Esophagus squamous epithelium (tissue), 5 donors: ENCODE measurements around the gene THBS4. TPM values are rescaled to one million over a fixed set of nuclear protein-coding genes. Genes with fewer than 3 reads are reported as not detected.
A peak's percentile ranks its signal among the peaks of the same experiment; 100 is the strongest.

Experiments used
- DNase-seq: peaks from one replicate; lab custom pipeline; 2025; lab: John Stamatoyannopoulos, UW
- H3K27ac ChIP-seq, 4 donors: fragments of 200-600 bp; sonication (generic); one replicate each; pipeline ENCODE4 v1.5.1; 2016 to 2019; ENCODE audit warnings: mild to moderate bottlenecking in 1 of 4
- H3K27me3 ChIP-seq, 4 donors: fragments of 200-600 bp; sonication (generic); 1 replicate in 3 of 4; 2 replicates in 1 of 4; pipeline versions ENCODE4 v1.5.1 to v1.6.0; 2017 to 2021; ENCODE audit warnings: antibody characterized with exemption in 1 of 4
- H3K36me3 ChIP-seq, 3 donors: fragments of 200-600 bp; sonication (generic); one replicate each; pipeline ENCODE4 v1.5.1; 2016 to 2019
- H3K4me1 ChIP-seq, 3 donors: fragments of 200-600 bp; sonication (generic); one replicate each; pipeline ENCODE4 v1.5.1; 2017 to 2019
- H3K4me3 ChIP-seq, 4 donors: fragments of 200-600 bp; sonication (generic); 1 replicate in 3 of 4; 2 replicates in 1 of 4; pipeline ENCODE4 v1.5.1; 2016 to 2019; ENCODE audit warnings: mild to moderate bottlenecking in 2 of 4, moderate library complexity in 1 of 4
- H3K9me3 ChIP-seq, 3 donors: fragments of 200-600 bp; sonication (generic); one replicate each; pipeline ENCODE4 v1.5.1; 2016 to 2019
- POLR2A ChIP-seq, 4 donors: fragments of 450-650 bp; IDR thresholded peaks; one replicate each; pipeline ENCODE4 v1.6.1; 2017; ENCODE audit warnings: antibody characterized with exemption in 4 of 4, mild to moderate bottlenecking in 4 of 4, moderate library complexity in 3 of 4
- WGBS, 2 donors: methylation state at CpG; one replicate each; pipeline ENCODE4 v1.1.5; 2018; 5-methylcytosine and 5-hydroxymethylcytosine counted together
- intact Hi-C: fragments of 100-400 bp; cut with DNase I; formaldehyde crosslinking; loops from one replicate; pipeline ENCODE4 v1.15.0; 2022
- total RNA-seq, 4 donors: library from RNA; depleted of rRNA; stranded (reverse); fragments of >200 nt; gene quantifications; one replicate each; pipeline ENCODE4 v1.1.0, GENCODE V29; 2016
- TF ChIP-seq, protein P1 (sequence below), 6 experiments: fragments of 450-650 bp in 4 of 6; fragments of 200-600 bp in 2 of 6; sonication (generic) in 2 of 6; IDR thresholded peaks; one replicate each; pipeline ENCODE4 v1.5.1; 2016 to 2019; ENCODE audit warnings: antibody characterized with exemption in 6 of 6, mild to moderate bottlenecking in 4 of 6, moderate library complexity in 4 of 6
- donor health status: DM: yes; HTN: yes; CAD: no.

The THBS4 gene
- total RNA-seq, 4 donors from 2014 or later = 0.44 to 4.7 (median 1.7) TPM

DNA sequence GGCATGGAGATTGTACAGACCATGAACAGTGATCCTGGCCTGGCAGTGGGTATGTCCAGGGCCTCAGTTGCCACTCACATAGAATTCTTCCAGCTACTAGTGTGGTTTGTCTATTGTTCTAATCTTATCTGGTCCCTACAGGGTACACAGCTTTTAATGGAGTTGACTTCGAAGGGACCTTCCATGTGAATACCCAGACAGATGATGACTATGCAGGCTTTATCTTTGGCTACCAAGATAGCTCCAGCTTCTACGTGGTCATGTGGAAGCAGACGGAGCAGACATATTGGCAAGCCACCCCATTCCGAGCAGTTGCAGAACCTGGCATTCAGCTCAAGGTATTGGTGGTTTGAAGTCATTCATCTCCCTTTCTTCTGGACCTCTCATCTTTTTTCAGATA is 43.8 kb downstream of the THBS4 start:
- no peaks in the 10 kb centered on the region for H3K27me3 ChIP-seq
- H3K4me1 ChIP-seq = peaks cover 5 to 14% (median 10%) of the 10 kb centered on the region in 3 donors
- H3K4me3 ChIP-seq = no peak overlapping the region
- no peaks in the 10 kb centered on the region for H3K9me3 ChIP-seq
- DNase-seq = no peak
- WGBS, 2 donors = 93 to 95% methylated on average over 3 to 4 of the region's 4 CpGs
- no peaks in the 10 kb centered on the region for H3K36me3 ChIP-seq
- H3K27ac ChIP-seq = no peak overlapping the region
- TF ChIP-seq, protein P1, sequence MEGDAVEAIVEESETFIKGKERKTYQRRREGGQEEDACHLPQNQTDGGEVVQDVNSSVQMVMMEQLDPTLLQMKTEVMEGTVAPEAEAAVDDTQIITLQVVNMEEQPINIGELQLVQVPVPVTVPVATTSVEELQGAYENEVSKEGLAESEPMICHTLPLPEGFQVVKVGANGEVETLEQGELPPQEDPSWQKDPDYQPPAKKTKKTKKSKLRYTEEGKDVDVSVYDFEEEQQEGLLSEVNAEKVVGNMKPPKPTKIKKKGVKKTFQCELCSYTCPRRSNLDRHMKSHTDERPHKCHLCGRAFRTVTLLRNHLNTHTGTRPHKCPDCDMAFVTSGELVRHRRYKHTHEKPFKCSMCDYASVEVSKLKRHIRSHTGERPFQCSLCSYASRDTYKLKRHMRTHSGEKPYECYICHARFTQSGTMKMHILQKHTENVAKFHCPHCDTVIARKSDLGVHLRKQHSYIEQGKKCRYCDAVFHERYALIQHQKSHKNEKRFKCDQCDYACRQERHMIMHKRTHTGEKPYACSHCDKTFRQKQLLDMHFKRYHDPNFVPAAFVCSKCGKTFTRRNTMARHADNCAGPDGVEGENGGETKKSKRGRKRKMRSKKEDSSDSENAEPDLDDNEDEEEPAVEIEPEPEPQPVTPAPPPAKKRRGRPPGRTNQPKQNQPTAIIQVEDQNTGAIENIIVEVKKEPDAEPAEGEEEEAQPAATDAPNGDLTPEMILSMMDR (IDR thresholded peaks at IDR 0.05) = no peak
- no peak for TF ChIP-seq POLR2A (IDR thresholded peaks at IDR 0.05)
- intact Hi-C loops = no loop called here

DNA sequence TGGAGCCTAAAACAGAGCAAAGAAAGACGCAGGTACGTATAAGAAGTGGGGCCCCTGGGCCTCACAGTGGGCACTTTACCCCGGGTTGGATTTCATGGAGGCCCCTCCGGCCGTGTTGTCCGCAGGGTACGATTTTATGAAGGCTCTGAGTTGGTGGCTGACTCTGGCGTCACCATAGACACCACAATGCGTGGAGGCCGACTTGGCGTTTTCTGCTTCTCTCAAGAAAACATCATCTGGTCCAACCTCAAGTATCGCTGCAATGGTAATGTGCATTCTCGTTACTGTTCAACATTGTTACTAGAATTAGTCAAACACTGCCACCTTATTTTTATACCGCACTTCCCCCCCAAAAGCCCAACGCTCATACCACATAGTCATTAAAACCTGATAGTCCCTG is 47.1 kb downstream of the THBS4 start:
- 88% methylated on average over 15 of the region's 15 CpGs for WGBS, 2 donors
- Histone ChIP-seq H3K27me3 (no peaks in the 10 kb centered on the region), H3K4me1 (peaks cover 5 to 14% (median 10%) of the 10 kb centered on the region in 3 donors), H3K9me3 (no peaks in the 10 kb centered on the region), H3K36me3 (no peaks in the 10 kb centered on the region), H3K4me3 (no peak overlapping the region), H3K27ac (no peak overlapping the region)
- no peak for TF ChIP-seq POLR2A (IDR thresholded peaks at IDR 0.05)
- TF ChIP-seq, protein P1 (IDR thresholded peaks at IDR 0.05) = no peak
- DNase-seq = no peak
- intact Hi-C loops = no loop called here

DNA sequence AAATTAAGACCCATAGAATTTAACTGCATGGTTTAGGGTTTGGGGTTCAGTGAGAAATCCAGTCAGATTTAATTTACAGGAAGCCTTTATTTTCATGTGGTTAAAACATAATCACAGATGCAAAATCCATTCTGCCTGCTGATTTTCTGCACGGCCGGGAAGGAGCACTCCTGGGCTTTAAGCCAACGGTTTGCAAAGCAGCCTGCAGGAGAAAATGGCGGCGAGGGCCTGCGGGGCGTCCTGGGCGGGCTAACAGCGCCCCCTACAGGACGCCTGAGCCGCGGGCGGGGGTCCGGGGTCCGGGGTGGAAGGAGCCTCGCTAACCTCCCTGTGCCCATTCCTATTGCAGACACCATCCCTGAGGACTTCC is 47.6 kb downstream of the THBS4 start:
- peak overlapping the region; percentile 4 to 56 (median 33) for H3K4me3 ChIP-seq

DNA sequence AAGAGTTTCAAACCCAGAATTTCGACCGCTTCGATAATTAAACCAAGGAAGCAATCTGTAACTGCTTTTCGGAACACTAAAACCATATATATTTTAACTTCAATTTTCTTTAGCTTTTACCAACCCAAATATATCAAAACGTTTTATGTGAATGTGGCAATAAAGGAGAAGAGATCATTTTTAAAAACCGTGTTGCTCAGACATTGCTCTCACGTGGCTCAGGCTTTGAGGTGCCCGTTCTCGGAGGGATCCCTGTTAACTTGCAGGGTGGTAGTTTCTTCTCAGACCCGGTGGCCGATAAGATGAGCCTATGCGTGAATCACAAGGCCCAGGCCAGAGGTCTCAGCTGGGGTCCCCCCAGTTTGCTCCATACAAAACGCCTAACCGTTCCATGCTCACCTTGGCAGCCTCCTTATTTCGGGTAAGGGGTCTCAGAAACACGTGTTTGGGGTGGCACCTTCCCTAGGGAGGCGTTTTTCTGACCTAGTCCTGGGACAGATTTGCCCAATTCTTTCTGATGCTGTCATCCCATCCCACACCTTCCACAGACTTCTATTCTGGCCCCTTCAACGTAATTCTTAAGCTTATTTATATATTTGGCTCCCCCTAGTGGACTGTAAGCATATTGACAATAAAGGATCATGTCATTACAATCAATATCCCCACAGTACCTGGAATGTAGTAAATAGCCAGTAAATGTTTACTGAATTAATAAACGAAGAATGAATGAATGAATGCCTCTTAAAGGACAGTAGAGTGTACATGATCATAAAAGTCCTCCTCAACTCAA is 48.1 kb downstream of the THBS4 start:
- DNase-seq = no peak
- TF ChIP-seq, protein P1 (IDR thresholded peaks at IDR 0.05) = peak; percentile 56 to 82 (median 68)
- no peak for TF ChIP-seq POLR2A (IDR thresholded peaks at IDR 0.05)
- intact Hi-C loops = no loop called here

More for the DNA sequence above, 47.6 kb downstream of the THBS4 start:
- no peak for DNase-seq
- intact Hi-C loops = no loop called here
- TF ChIP-seq, protein P1 (IDR thresholded peaks at IDR 0.05) = peak; percentile 61 to 86 (median 78)
- no peak for TF ChIP-seq POLR2A (IDR thresholded peaks at IDR 0.05)
- H3K27me3 ChIP-seq = no peaks in the 10 kb centered on the region
- no peaks in the 10 kb centered on the region for H3K36me3 ChIP-seq
- H3K27ac ChIP-seq = peak overlapping the region; percentile 2 to 69 (median 30)
- no peaks in the 10 kb centered on the region for H3K9me3 ChIP-seq
- peaks cover 5 to 14% (median 10%) of the 10 kb centered on the region in 3 donors for H3K4me1 ChIP-seq
- WGBS, 2 donors = 3 to 7% methylated on average over 3 to 16 of the region's 16 CpGs

DNA sequence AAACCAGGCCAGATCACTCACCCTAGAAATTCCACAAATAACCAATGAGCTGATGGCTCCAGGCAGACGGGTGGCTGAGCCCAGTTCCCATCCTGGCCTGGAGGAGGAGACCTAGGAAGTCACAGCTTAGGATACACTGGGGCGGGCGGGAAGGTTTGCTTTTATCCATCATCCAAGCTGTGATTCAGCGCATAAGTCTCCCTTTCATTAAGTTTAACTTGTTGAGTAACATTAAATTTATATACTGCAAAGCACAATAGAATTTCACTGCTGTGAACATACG is 55.7 kb downstream of the THBS4 start:
- no peak for DNase-seq
- TF ChIP-seq, protein P1 (IDR thresholded peaks at IDR 0.05) = no peak
- no peak for TF ChIP-seq POLR2A (IDR thresholded peaks at IDR 0.05)
- Histone ChIP-seq H3K4me3 (no peak overlapping the region), H3K9me3 (no peaks in the 10 kb centered on the region), H3K4me1 (peaks cover 0 to 3% (median 0%) of the 10 kb centered on the region in 3 donors), H3K36me3 (no peaks in the 10 kb centered on the region), H3K27me3 (no peaks in the 10 kb centered on the region), H3K27ac (no peak overlapping the region)
- intact Hi-C loops = loop anchor here (5.0 kb wide), 1 partner anchor 216 kb away; no protein-coding TSS in a partner anchor
- WGBS, 2 donors = 76 to 96% methylated on average over 5 of the region's 5 CpGs

More for the DNA sequence above, 48.1 kb downstream of the THBS4 start:
- 28 to 33% methylated on average over 16 to 19 of the region's 19 CpGs for WGBS, 2 donors
- H3K36me3 ChIP-seq = no peaks in the 10 kb centered on the region
- peaks cover 5 to 14% (median 10%) of the 10 kb centered on the region in 3 donors for H3K4me1 ChIP-seq
- peak overlapping the region; percentile 2 to 69 (median 30) for H3K27ac ChIP-seq
- no peaks in the 10 kb centered on the region for H3K9me3 ChIP-seq
- H3K27me3 ChIP-seq = no peaks in the 10 kb centered on the region
- H3K4me3 ChIP-seq = peak overlapping the region; percentile 4 to 56 (median 33)
